Peyer's patch (tissue), 4 donors: Measurements from ENCODE around the gene MASP1. TPM values are rescaled to one million over a fixed set of nuclear protein-coding genes. Genes with fewer than 3 reads are reported as not detected.
A peak's percentile ranks its signal among the peaks of the same experiment; 100 is the strongest.

Experiments used
- DNase-seq, 3 donors: peaks; one replicate each; pipeline ENCODE4 v3.0.0-alpha.2; 2017 to 2019
- H3K27ac ChIP-seq, 4 donors: fragments of 200-600 bp; sonication (generic); one replicate each; pipeline ENCODE4 v1.5.1; 2016 to 2019
- H3K27me3 ChIP-seq, 2 donors: fragments of 200-600 bp; sonication (generic); one replicate each; pipeline ENCODE4 v1.5.1; 2019
- H3K36me3 ChIP-seq, 3 donors: fragments of 200-600 bp; sonication (generic); one replicate each; pipeline ENCODE4 v1.5.1; 2016 to 2019
- H3K4me1 ChIP-seq, 4 donors: fragments of 200-600 bp; sonication (generic); one replicate each; pipeline ENCODE4 v1.5.1; 2016 to 2019
- H3K4me3 ChIP-seq, 4 donors: fragments of 200-600 bp; sonication (generic); 1 replicate in 3 of 4; 2 replicates in 1 of 4; pipeline ENCODE4 v1.5.1; 2016 to 2019; ENCODE audit warnings: mild to moderate bottlenecking in 1 of 4
- H3K9me3 ChIP-seq, 4 donors: fragments of 200-600 bp; sonication (generic); one replicate each; pipeline ENCODE4 v1.5.1; 2016 to 2019; ENCODE audit warnings: mild to moderate bottlenecking in 1 of 4
- POLR2A ChIP-seq, 2 donors: fragments of 450-650 bp; IDR thresholded peaks; one replicate each; pipeline ENCODE4 v1.5.1; 2017; ENCODE audit warnings: antibody characterized with exemption in 2 of 2, mild to moderate bottlenecking in 2 of 2, moderate library complexity in 2 of 2
- total RNA-seq, 4 donors: library from RNA; depleted of rRNA; stranded (reverse); fragments of >200 nt; gene quantifications; one replicate each; pipeline ENCODE4 v1.1.0, GENCODE V29; 2016
- TF ChIP-seq, protein P1 (sequence below), 6 experiments: fragments of 450-650 bp in 4 of 6; fragments of 200-600 bp in 2 of 6; sonication (generic) in 1 of 6; IDR thresholded peaks; one replicate each; pipeline ENCODE4 v1.5.1; 2017 to 2019; ENCODE audit warnings: antibody characterized with exemption in 6 of 6, mild to moderate bottlenecking in 3 of 6, moderate library complexity in 1 of 6

The MASP1 gene, protein sequence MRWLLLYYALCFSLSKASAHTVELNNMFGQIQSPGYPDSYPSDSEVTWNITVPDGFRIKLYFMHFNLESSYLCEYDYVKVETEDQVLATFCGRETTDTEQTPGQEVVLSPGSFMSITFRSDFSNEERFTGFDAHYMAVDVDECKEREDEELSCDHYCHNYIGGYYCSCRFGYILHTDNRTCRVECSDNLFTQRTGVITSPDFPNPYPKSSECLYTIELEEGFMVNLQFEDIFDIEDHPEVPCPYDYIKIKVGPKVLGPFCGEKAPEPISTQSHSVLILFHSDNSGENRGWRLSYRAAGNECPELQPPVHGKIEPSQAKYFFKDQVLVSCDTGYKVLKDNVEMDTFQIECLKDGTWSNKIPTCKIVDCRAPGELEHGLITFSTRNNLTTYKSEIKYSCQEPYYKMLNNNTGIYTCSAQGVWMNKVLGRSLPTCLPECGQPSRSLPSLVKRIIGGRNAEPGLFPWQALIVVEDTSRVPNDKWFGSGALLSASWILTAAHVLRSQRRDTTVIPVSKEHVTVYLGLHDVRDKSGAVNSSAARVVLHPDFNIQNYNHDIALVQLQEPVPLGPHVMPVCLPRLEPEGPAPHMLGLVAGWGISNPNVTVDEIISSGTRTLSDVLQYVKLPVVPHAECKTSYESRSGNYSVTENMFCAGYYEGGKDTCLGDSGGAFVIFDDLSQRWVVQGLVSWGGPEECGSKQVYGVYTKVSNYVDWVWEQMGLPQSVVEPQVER
- 1 to 10 TPM in 2 of 4 donors, under 1 TPM in 2; 0.70 to 4.2 (median 1.4) TPM for total RNA-seq

DNA sequence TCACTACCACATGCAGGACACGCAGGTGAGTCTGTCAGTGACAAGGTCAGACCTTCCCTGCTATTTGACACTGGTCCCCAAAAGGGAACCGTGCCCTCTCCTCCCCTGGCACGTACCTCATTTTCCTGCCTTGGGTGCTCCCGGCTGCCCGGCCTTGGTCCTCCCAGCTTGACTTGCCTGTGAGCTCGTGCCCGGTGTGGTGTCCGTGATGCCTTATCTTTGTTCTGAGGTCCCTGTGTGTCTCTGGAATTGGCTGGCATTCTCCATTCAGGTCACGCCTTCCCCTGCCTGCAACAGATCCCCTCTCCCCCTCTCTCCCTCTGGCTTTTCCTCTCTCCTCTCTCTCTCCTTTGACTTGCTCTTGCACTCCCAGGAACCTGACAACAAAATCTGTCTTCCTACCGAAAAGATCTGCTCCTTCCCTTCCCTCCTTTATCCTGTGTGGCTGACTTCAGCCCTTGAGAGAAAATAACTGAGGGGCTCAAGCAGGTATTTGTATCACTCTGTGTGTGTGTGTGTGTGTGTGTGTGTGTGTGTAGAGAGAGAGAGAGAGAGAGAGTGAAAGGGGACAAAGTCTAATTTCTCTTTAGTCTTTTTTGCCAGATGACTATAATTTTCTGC is at the start of gene MASP1:
Gene MASP1 (minus strand): TSS at position 226 of the 621 bp plus-strand sequence. CDS start 105 bp downstream, at position 121.
- H3K27me3 ChIP-seq = no peaks in the 10 kb centered on the region
- DNase-seq = no peak
- TF ChIP-seq, protein P1, sequence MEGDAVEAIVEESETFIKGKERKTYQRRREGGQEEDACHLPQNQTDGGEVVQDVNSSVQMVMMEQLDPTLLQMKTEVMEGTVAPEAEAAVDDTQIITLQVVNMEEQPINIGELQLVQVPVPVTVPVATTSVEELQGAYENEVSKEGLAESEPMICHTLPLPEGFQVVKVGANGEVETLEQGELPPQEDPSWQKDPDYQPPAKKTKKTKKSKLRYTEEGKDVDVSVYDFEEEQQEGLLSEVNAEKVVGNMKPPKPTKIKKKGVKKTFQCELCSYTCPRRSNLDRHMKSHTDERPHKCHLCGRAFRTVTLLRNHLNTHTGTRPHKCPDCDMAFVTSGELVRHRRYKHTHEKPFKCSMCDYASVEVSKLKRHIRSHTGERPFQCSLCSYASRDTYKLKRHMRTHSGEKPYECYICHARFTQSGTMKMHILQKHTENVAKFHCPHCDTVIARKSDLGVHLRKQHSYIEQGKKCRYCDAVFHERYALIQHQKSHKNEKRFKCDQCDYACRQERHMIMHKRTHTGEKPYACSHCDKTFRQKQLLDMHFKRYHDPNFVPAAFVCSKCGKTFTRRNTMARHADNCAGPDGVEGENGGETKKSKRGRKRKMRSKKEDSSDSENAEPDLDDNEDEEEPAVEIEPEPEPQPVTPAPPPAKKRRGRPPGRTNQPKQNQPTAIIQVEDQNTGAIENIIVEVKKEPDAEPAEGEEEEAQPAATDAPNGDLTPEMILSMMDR (IDR thresholded peaks at IDR 0.05) = no peak
- no peak for TF ChIP-seq POLR2A (IDR thresholded peaks at IDR 0.05)
- no peaks in the 10 kb centered on the region for H3K4me1 ChIP-seq
- no peaks in the 10 kb centered on the region for H3K36me3 ChIP-seq
- H3K27ac ChIP-seq = peak within 1 kb of the TSS in 2 of 4 donors; percentile 3 to 34
- H3K4me3 ChIP-seq = peak within 1 kb of the TSS in 2 of 4 donors; percentile 19 to 31
- no peaks in the 10 kb centered on the region for H3K9me3 ChIP-seq

DNA sequence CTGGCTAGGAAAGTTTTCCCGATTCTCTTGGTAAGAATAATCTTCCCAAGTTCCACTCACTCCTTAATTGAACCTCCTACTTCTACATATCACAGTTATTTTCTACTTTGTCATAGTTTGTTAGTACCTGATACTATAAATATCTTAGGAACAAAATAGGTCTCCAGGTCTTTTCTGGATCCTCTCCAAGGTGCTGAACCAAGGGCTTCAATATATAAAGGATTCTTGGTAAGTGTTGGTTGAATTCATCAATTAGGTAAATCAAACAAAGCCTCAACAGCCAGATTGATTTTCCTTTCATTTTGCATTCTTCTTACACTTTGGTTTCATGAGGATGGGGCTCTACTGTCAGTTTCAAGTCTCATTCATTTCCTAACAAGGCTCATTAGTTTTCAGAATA is 49.0 kb upstream of the MASP1 start:
- Histone ChIP-seq H3K4me3 (no peak overlapping the region), H3K36me3 (no peaks in the 10 kb centered on the region), H3K27ac (no peak overlapping the region), H3K4me1 (no peaks in the 10 kb centered on the region), H3K9me3 (no peaks in the 10 kb centered on the region), H3K27me3 (no peaks in the 10 kb centered on the region)
- TF ChIP-seq POLR2A (IDR thresholded peaks at IDR 0.05) = no peak
- TF ChIP-seq, protein P1 (IDR thresholded peaks at IDR 0.05) = no peak
- no peak for DNase-seq

DNA sequence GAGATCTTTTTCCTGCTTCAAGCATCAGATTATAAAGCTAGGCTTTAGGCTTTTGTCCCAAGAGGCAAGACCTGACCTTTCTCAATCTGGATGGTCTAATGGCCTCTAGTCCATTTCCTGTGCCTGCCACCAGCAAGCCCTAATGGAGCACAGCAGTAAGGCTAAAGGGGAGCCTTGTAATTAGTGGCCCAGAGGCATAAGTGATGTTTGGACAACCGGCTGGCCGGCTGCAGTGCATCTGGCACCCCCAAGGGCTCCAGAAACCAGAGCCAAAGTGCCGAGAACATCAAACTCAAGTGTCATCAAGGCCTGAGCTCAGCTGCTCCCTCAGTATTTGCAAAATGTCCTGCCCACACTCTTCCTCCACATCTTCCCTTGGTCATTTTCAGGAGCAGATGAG is 44.8 kb upstream of the MASP1 start:
- TF ChIP-seq POLR2A (IDR thresholded peaks at IDR 0.05) = no peak
- TF ChIP-seq, protein P1 (IDR thresholded peaks at IDR 0.05) = no peak
- H3K4me3 ChIP-seq = no peak overlapping the region
- DNase-seq = no peak
- H3K27me3 ChIP-seq = no peaks in the 10 kb centered on the region
- H3K9me3 ChIP-seq = no peaks in the 10 kb centered on the region
- no peaks in the 10 kb centered on the region for H3K4me1 ChIP-seq
- no peak overlapping the region for H3K27ac ChIP-seq
- H3K36me3 ChIP-seq = no peaks in the 10 kb centered on the region

DNA sequence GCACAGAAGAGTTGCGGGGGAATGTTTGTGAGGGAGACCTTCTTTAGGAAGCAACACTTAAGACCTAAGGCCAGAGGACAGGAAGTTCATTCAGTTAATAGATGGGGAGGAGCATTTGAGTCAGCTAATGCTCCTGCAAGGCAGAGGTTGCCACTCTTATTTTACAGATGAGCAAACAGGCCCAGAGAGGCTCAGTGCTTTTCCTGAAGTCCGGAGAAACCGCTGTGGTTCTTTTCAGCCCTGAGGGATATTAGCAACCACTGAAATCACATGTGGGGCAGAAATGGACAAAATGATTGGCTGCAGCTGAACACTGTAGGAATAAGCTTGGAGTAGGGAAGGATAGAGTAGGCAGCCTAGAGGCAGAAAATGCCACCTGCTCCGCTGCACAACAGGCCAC is 43.4 kb upstream of the MASP1 start:
- Histone ChIP-seq H3K9me3 (no peaks in the 10 kb centered on the region), H3K36me3 (no peaks in the 10 kb centered on the region), H3K4me3 (no peak overlapping the region), H3K27ac (no peak overlapping the region), H3K4me1 (no peaks in the 10 kb centered on the region), H3K27me3 (no peaks in the 10 kb centered on the region)
- no peak for TF ChIP-seq POLR2A (IDR thresholded peaks at IDR 0.05)
- TF ChIP-seq, protein P1 (IDR thresholded peaks at IDR 0.05) = no peak
- DNase-seq = no peak

DNA sequence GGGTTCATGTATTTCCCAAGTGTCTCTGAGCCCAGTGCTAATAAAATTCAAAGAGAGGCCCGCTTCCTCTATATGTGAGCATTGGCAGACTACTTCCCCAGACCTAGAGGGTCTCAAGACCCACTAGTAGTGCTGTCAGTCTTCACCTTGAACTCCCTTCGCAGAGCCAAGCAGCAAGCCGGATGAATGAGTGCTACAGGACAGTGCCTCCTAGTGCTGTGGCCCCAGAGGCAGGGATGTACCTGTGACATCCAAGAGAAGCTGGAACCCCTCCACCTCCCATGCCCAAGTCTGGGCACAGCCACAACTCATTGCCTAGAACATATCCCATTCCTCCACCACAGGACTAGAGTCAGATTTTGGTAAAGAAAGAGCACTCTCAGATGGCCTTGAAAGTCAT is 37.2 kb upstream of the MASP1 start:
- Histone ChIP-seq H3K36me3 (no peaks in the 10 kb centered on the region), H3K9me3 (no peaks in the 10 kb centered on the region), H3K4me1 (no peaks in the 10 kb centered on the region), H3K4me3 (no peak overlapping the region), H3K27ac (no peak overlapping the region), H3K27me3 (no peaks in the 10 kb centered on the region)
- TF ChIP-seq, protein P1 (IDR thresholded peaks at IDR 0.05) = no peak
- TF ChIP-seq POLR2A (IDR thresholded peaks at IDR 0.05) = no peak
- no peak for DNase-seq
